Stimulated activated CD8-positive, alpha-beta memory T cell treated with anti-CD3 and anti-CD28 coated beads, Interleukin-7, amount 100 ng/mL, for 48 hours (primary cell): ENCODE results near the gene C17orf67.
"Not testable (repeated sequence)": the region's sequence is repeated elsewhere in the genome, so short reads cannot be mapped to it uniquely, and the experiment has no call there.

Experiments
- DNase-seq, 2 donors: peaks; one replicate each; pipeline ENCODE4 v3.0.0-alpha.2; 2020; ENCODE audit warnings: low read depth in 1 of 2; ENCODE audit errors: extremely low read depth in 1 of 2

C17orf67 gene

DNA sequence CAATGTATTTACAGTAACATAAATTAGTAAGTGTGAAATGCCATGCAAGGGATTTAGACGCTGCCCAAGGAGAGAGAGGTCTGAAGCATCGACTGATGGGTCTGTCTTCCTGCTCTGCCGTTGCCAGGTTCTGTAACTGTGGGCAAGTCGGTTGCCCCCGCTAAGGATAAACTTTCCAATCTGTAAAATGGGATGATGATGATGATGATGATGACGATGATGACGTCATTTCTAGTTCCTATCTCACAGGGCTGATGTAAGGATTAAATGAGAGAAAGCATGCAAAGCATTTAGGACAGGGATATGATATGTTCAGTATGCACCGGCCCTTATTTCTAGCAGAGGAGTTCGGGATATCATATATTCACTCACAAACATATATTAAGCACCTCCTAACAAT lies 54.8 kb downstream of the C17orf67 start:
- DNase-seq = no peak

GRCh38 chr17:56777859-56778258 lies 55.9 kb downstream of the C17orf67 start:
- DNase-seq = no peak

DNA sequence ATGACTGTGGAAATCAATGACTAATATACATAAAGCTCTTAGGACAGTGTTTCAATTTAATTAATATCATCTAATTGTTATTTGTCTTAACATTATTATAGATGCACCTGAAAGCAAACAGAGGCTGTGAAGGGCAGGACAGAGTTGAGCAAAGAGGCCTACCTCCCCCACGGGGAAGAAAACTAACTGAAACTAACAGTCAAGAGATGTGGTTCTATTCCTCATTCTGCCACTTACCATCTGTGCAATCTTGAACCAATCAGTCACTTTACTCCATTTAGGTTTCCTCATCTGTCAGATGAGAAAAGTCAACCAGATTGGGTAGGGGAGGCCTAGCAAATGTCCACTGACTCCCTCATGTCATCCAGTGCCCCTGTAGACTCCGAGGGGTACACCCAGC lies 59.1 kb downstream of the C17orf67 start:
- no peak for DNase-seq

DNA sequence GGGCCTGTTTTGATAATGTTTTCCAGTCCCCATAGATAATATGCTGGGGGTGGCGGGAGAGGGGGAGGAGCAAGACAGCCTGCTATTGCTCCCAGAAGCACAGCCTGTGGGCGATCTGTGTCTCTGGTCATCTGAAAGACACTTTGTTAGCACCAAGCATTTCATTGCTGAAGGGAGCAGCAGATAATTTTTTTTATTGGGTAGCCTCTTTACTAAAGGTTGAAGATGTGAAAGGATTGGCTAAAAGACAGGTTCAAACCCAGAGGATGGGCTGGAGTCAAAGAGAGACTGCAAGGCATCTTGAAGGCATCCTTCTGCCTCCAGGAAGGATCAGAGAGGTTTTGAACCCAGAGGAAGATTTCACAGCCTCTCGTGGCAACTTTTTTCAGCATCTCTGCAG lies 60.6 kb downstream of the C17orf67 start:
- DNase-seq = no peak

DNA sequence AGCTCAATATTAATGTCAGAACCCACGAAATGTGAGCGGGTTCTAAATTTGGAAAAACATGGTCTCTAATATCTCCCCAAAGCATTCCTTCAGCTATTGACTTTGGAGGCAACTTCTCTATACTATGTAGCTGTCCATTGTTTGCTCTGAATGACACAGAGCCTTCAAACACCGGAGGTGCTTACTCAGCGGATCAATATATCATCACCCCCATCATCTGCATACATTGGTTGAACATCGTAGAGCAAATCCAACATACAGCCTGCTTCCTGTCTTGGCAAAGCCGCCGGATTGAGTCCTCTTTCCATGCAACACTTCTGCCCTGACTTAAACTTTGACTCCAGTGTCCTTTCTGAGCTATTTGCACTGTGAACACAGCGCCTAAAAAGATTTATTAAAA lies 61.3 kb downstream of the C17orf67 start:
- DNase-seq = no peak

DNA sequence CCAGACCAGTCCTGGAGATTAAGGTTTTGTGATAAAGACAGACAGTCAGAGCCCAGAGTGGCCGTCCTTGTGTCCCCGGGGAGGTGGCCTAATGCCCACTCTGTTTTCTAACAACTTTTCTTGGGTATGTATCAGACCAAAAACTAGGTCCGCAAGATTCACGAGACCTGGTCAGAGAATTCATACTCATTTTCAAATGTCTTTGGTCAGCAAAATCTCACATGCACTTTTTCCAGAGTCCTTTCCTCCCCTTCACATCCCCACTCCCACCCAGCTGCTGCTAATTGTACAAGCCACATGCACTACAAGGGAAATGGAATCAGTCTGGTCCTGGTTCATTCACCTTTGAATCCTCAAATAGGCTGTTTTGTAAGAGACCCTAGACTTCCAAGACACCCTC lies 61.7 kb downstream of the C17orf67 start:
- DNase-seq = no peak

DNA sequence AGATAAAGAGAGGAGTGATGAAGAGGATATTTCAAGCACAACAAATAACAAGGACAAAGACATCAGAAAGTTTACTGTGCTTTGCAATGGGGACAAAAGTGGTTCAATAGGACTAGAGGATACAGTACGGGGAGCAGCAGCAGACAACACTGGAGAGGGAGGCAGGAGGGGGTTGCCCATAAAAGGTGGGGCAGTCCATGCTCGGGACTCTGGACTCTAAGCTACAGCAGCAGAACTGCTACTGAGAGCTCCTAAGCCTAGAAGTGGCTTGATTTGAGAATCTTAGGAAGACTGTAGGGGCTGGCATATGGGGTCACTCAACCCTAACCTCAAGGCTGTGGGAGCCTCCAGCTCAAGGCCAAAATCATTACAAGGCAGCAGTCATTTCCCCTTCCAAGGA lies 62.2 kb downstream of the C17orf67 start:
- no peak for DNase-seq

DNA sequence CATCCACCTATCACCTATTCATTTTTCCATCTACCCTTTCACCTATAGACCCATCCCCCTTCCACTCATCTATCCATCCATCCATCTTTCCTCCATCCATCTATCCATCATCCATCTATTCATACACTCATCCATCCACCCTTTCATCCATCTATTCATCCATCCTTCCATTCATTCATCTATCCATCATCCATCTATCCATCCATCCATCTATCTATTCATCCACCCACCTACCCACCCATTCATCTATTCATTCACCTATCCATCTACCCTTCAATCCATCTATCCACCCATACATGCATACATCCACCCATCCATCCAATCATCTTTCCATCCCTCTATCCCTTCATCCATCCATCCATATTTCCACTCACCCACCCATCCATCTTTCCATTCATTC lies 63.3 kb downstream of the C17orf67 start:
- DNase-seq = no peak

GRCh38 chr17:56765449-56765848 lies 68.3 kb downstream of the C17orf67 start:
- DNase-seq = no peak

- no peak for DNase-seq
Observed at GRCh38 chr17:56762988-56763387, 70.7 kb downstream of the C17orf67 start.

DNA sequence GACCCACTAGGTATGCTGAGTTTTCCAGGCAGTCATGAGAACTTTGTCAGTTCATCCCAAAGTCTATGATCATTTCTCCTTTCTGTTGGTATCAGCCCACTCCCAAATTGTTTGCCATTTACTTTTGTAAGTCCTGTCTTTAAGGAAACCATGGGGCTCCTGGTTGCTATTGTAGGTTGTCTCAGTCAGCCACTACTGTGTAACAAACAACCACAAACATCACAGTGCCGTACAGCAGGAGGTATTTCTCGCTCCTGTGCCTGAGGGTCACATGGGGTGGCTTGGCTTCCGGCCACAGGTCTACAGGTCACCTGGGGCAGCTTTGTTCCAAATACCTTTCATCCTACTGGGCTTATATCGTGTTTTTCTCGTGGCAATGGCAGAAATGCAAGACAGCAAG lies 71.6 kb downstream of the C17orf67 start:
- no peak for DNase-seq

DNA sequence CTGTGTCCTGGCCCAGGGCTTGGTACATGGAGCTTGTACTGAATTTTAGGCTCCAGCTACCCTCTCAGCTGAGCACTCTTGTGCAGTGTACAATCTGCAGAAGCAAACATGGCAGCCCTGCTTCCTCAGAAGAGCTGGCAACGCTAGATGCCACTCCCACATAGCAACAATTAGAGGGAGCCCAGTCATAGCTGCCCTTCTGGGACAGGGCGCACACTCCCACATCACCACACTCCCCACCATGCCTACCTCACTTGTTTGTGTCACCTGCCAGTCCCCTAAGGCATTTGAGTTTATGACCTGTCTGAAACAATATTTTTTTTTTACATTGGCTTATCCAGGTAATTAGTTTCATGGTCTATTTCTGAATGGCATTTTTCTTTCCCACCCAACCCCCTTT lies 72.3 kb downstream of the C17orf67 start:
- no peak for DNase-seq

- DNase-seq = not testable (repeated sequence)
Observed at GRCh38 chr17:56757611-56758010, 76.1 kb downstream of the C17orf67 start.

DNA sequence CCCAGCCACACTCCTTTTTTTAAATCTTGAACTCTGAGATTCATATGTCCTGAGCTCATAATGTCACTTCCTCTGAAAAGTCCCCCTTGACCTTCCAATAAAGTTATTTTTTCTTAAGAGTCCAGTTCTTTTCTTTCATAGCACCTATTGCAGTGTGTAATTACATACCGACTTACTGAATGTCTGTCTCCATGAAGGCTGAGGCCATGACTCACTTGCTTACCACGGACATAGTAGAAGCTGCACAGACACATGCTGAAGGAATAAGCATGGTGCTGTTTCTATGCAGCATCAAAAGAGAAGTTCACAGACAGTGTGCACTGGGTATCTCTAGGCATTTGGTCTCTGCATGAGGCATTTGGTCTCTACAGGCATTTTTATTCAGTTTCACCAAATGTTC lies 77.2 kb downstream of the C17orf67 start:
- no peak for DNase-seq

GRCh38 chr17:56755310-56755709 lies 78.4 kb downstream of the C17orf67 start:
- no peak for DNase-seq

GRCh38 chr17:56754523-56755208 lies 79.1 kb downstream of the C17orf67 start:
- DNase-seq = no peak

DNA sequence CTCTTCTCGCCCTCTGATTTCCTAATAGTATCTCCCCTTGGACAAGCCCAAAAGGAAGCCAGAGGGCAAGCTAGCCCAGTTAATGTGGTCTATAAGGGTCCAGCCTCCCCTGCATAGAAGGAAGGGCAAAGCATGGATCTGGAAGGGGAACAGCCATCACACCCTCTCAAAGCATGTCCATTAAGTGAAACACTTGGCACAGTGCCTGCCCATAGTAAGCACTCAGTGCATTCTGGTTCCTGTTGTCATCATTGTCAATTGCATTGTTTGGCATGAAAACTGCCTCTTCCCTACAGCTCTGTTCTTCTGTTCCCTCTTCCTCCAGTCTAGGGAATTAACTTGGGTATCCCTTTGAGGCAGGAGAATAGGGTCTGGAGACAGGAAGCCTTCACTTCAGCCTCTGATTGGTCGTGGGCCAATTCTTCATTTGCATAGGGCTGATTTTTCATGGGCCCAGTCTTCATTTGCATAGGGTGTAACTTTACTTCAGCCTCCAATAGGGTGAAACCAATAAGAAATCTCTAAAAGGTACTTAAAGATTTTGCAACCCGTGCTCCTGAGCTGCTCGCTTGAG lies 81.4 kb downstream of the C17orf67 start:
- no peak for DNase-seq

DNA sequence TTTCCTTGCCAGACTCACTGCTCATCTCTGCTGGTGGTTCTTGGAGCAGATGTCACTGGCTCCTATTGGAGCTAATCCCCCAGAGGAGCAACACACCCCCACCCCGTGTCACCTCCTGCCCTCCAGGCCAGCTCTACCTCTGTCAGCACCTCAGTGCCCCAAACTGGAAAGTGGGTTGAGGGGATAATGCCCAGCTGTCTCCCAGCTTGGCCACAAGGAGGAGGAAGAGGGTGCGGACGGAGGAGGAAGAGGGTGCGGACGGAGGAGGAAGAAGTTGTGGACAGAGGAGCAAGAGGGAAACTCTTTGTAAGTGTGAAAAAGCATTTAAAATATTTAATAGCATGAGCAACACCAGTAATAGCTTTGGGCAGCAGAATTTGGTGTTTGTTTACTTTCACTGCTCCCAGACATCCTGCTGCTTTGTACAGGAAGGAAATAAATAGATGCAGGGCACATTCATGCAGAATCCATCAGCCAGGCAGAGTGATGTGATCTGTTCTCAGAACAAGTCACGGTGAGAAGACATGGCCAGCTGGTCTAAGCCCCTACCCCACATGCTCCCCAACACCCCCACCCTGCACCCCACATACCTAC lies 82.5 kb downstream of the C17orf67 start:
- DNase-seq = no peak

GRCh38 chr17:56744721-56745120 lies 89.0 kb downstream of the C17orf67 start:
- no peak for DNase-seq

DNA sequence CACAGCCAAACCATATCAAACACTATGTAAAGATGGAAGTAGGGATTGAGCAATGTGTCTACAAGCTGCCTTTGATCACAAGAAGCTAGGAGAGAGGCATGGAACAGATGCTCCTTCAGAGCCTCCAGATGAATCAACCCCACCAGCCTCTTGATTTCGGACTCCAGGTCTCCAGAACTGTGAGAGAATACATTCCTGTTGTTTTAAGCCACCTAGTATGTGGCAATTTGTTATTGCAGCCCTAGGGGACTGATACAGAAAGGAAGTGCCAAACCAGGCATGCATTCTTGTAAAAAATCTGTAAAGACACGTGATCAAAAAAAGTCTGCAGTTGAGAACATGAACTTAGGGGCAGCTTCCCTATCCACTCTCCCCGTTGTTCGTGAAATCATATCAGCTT lies 91.1 kb downstream of the C17orf67 start:
- DNase-seq = no peak
